B cell (primary cell): ENCODE results near the gene RASGRF2.

Experiments
- EZH2 ChIP-seq: IDR thresholded peaks from 2 replicates; pipeline ENCODE4 v1.6.1; 2012; ENCODE audit warnings: borderline replicate concordance, low read depth, mild to moderate bottlenecking, moderate library complexity, low read length; ENCODE audit not compliant: insufficient read depth, poor library complexity, severe bottlenecking
- TF ChIP-seq, protein P1 (sequence below): fragments of 200-600 bp; IDR thresholded peaks from one replicate; pipeline ENCODE4 v1.8.0; 2022; ENCODE audit warnings: antibody characterized with exemption, mild to moderate bottlenecking

DNA sequence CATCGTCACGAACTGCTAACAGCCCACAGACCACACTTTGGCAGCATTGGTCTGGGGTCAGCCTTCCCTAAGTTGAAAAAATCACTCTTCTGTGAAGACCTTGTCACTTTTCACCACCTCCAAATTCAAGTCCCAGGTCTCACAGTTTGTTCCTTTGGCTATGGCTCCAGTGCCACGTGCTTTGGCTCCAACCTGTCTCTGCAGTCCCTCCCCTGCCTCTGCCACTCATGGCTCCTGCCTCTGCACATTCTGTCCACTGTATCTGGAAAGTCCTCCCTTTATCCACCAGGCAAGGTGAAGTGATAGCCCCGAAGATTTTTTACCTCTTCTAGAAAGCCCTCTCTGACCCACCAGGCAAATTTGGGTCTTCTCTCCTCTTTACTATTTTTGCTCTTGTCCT is 278.3 kb downstream of the RASGRF2 start:
- TF ChIP-seq, protein P1, sequence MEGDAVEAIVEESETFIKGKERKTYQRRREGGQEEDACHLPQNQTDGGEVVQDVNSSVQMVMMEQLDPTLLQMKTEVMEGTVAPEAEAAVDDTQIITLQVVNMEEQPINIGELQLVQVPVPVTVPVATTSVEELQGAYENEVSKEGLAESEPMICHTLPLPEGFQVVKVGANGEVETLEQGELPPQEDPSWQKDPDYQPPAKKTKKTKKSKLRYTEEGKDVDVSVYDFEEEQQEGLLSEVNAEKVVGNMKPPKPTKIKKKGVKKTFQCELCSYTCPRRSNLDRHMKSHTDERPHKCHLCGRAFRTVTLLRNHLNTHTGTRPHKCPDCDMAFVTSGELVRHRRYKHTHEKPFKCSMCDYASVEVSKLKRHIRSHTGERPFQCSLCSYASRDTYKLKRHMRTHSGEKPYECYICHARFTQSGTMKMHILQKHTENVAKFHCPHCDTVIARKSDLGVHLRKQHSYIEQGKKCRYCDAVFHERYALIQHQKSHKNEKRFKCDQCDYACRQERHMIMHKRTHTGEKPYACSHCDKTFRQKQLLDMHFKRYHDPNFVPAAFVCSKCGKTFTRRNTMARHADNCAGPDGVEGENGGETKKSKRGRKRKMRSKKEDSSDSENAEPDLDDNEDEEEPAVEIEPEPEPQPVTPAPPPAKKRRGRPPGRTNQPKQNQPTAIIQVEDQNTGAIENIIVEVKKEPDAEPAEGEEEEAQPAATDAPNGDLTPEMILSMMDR = no peak
- TF ChIP-seq EZH2 = no peak
